Gastrocnemius medialis (tissue), 4 donors: ENCODE measurements around the gene TMEM236. TPM values are rescaled to one million over a fixed set of nuclear protein-coding genes. Genes with fewer than 3 reads are reported as not detected.
A peak's percentile ranks its signal among the peaks of the same experiment; 100 is the strongest.

Experiments used
- ATAC-seq, 2 donors: fragments of 150-250 bp; one replicate each; pipeline ENCODE4 v1.9.1; 2016
- DNase-seq, 2 donors: peaks; one replicate each; pipeline ENCODE4 v3.0.0-alpha.2; 2019
- H3K27ac ChIP-seq, 4 donors: fragments of 200-600 bp; sonication (generic); 1 replicate in 1 of 4; 2 replicates in 3 of 4; pipeline ENCODE4 v1.5.1; 2016 to 2018; ENCODE audit warnings: mild to moderate bottlenecking in 2 of 4, moderate library complexity in 1 of 4
- H3K27me3 ChIP-seq, 3 donors: fragments of 200-600 bp; sonication (generic) in 2 of 3; 1 replicate in 1 of 3; 2 replicates in 2 of 3; pipeline versions ENCODE4 v1.5.1 to v1.6.0; 2016 to 2019; ENCODE audit warnings: mild to moderate bottlenecking in 1 of 3, moderate library complexity in 1 of 3
- H3K36me3 ChIP-seq, 2 donors: fragments of 200-600 bp; sonication (generic) in 1 of 2; one replicate each; pipeline ENCODE4 v1.5.1; 2017 to 2018
- H3K4me1 ChIP-seq, 2 donors: fragments of 200-600 bp; sonication (generic) in 1 of 2; one replicate each; pipeline ENCODE4 v1.5.1; 2016 to 2017; ENCODE audit warnings: mild to moderate bottlenecking in 2 of 2
- H3K4me3 ChIP-seq, 4 donors: fragments of 200-600 bp; sonication (generic) in 3 of 4; 1 replicate in 1 of 4; 2 replicates in 3 of 4; pipeline ENCODE4 v1.5.1; 2016 to 2019; ENCODE audit warnings: mild to moderate bottlenecking in 2 of 4
- H3K9me3 ChIP-seq, 3 donors: fragments of 200-600 bp; sonication (generic) in 2 of 3; 1 replicate in 1 of 3; 2 replicates in 2 of 3; pipeline ENCODE4 v1.5.1; 2016 to 2019
- POLR2A ChIP-seq, 2 donors: fragments of 450-650 bp; IDR thresholded peaks; one replicate each; pipeline ENCODE4 v1.6.1; 2017; ENCODE audit warnings: antibody characterized with exemption in 2 of 2, mild to moderate bottlenecking in 2 of 2, moderate library complexity in 2 of 2
- in situ Hi-C, 4 donors: fragments of 200-750 bp; cut with MboI; loops; one replicate each; pipeline versions ENCODE4 v1.15.0 to v1.8.0; 2017; ENCODE audit warnings: low sequenced_read_pairs in 4 of 4
- intact Hi-C: fragments of 100-400 bp; cut with DNase I; formaldehyde crosslinking; loops from one replicate; pipeline ENCODE4 v1.15.1; 2023; ENCODE audit warnings: low total_unique reads
- total RNA-seq, 4 donors: library from RNA; depleted of rRNA; stranded (reverse); fragments of >200 nt; gene quantifications; one replicate each; pipeline versions ENCODE4 v1.1.0 to v1.2.3, GENCODE V29; 2016
- TF ChIP-seq, protein P1 (sequence below), 5 experiments: fragments of 450-650 bp in 3 of 5; fragments of 200-600 bp in 2 of 5; sonication (generic) in 2 of 5; IDR thresholded peaks in 4 of 5; conservative IDR thresholded peaks in 1 of 5; 1 replicate in 4 of 5; 2 replicates in 1 of 5; pipeline ENCODE4 v1.5.1; 2016 to 2019; ENCODE audit warnings: antibody characterized with exemption in 5 of 5, mild to moderate bottlenecking in 3 of 5, moderate library complexity in 3 of 5

The TMEM236 gene
- total RNA-seq, 4 donors from 2014 or later: 0.27 to 0.98 (median 0.64) TPM

DNA sequence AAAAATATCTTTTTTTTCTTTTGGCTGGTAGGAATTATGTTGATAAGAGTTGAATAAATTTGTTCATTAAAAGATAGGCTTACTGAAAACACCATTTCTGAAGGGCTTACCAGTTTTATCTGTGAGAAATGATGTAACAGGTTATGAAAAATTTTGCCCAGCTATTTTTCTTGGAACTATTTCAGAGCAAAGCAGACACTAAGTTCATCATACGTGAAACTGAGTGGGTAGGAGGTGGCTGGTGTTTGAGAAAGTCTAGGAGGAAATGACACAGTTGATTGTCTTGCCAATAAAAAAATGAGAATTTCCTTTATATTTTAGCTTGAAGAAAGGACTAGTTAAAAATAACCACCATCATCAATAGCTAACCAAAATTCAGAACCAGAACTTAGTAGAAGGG is 51.0 kb downstream of the TMEM236 start:
- DNase-seq (no peak), ATAC-seq (no peak)
- Histone ChIP-seq H3K9me3 (no peaks in the 10 kb centered on the region), H3K27ac (no peak overlapping the region), H3K36me3 (no peaks in the 10 kb centered on the region), H3K27me3 (no peaks in the 10 kb centered on the region), H3K4me1 (no peaks in the 10 kb centered on the region), H3K4me3 (no peak overlapping the region)
- in situ Hi-C loops (no loop called here), intact Hi-C loops (no loop called here)
- TF ChIP-seq, protein P1, sequence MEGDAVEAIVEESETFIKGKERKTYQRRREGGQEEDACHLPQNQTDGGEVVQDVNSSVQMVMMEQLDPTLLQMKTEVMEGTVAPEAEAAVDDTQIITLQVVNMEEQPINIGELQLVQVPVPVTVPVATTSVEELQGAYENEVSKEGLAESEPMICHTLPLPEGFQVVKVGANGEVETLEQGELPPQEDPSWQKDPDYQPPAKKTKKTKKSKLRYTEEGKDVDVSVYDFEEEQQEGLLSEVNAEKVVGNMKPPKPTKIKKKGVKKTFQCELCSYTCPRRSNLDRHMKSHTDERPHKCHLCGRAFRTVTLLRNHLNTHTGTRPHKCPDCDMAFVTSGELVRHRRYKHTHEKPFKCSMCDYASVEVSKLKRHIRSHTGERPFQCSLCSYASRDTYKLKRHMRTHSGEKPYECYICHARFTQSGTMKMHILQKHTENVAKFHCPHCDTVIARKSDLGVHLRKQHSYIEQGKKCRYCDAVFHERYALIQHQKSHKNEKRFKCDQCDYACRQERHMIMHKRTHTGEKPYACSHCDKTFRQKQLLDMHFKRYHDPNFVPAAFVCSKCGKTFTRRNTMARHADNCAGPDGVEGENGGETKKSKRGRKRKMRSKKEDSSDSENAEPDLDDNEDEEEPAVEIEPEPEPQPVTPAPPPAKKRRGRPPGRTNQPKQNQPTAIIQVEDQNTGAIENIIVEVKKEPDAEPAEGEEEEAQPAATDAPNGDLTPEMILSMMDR (IDR thresholded peaks at IDR 0.05 in 4 of 5, conservative IDR thresholded peaks at IDR 0.05 in 1 of 5): no peak
- TF ChIP-seq POLR2A (IDR thresholded peaks at IDR 0.05): no peak

DNA sequence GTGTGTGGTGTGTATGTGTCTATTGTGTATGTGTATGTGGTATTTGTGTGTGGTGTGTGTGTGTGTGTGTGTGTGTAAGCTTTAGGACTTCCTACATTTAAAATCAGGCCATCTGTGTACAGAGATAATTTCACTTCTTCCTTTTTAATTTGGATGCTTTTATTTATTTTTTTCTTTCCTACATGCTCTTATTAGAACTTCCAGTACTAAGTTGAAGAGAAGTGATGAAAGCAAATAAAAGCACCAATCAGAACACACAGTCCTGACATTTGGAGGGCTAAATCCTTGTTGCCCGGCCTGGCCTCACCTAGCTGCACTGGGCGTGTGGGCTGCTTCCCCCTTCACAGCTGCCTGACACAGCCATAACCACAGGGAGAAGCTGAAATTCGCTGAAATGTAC is 53.3 kb downstream of the TMEM236 start:
- Histone ChIP-seq H3K4me3 (no peak overlapping the region), H3K9me3 (no peaks in the 10 kb centered on the region), H3K27me3 (no peaks in the 10 kb centered on the region), H3K27ac (no peak overlapping the region), H3K36me3 (no peaks in the 10 kb centered on the region), H3K4me1 (no peaks in the 10 kb centered on the region)
- intact Hi-C loops (no loop called here), in situ Hi-C loops (no loop called here)
- no peak for ATAC-seq
- no peak for TF ChIP-seq POLR2A (IDR thresholded peaks at IDR 0.05)
- TF ChIP-seq, protein P1 (IDR thresholded peaks at IDR 0.05 in 4 of 5, conservative IDR thresholded peaks at IDR 0.05 in 1 of 5): no peak
- no peak for DNase-seq

DNA sequence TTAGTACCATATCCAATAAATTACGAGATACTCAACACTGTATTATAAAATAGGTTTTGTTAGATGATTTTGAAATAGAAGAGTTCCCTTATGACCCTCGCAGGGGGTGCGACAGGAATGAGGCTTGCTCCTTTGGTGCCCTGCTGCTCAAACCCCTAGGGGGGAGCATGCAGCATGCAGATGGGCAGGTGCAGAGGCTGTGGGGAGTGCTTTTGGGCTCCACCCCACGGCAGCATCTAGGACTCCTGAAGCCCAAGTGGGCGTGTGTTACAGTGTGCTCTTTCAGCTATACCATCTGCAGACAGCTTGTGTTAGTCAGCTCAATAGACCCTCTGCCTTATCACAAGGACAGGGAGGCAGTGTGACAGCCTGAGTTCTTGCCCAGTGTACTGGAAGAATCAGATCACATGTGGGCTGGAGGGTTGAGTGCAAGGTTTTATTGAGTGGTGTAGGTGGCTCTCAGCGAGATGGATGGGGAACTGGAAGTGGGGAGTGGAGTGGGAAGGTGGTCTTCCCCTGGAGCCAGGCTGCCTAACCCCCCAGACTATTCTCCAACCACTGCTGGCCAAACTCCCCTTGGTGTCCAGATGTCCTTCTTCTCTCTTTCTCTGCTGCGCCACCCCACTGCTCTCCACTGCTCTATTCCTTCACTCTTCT is 54.0 kb downstream of the TMEM236 start:
- no peak for TF ChIP-seq POLR2A (IDR thresholded peaks at IDR 0.05)
- TF ChIP-seq, protein P1 (IDR thresholded peaks at IDR 0.05 in 4 of 5, conservative IDR thresholded peaks at IDR 0.05 in 1 of 5): no peak
- no peak for ATAC-seq
- Histone ChIP-seq H3K9me3 (no peaks in the 10 kb centered on the region), H3K36me3 (no peaks in the 10 kb centered on the region), H3K4me3 (no peak overlapping the region), H3K27me3 (no peaks in the 10 kb centered on the region), H3K27ac (no peak overlapping the region), H3K4me1 (no peaks in the 10 kb centered on the region)
- DNase-seq: no peak
- intact Hi-C loops (no loop called here), in situ Hi-C loops (no loop called here)

DNA sequence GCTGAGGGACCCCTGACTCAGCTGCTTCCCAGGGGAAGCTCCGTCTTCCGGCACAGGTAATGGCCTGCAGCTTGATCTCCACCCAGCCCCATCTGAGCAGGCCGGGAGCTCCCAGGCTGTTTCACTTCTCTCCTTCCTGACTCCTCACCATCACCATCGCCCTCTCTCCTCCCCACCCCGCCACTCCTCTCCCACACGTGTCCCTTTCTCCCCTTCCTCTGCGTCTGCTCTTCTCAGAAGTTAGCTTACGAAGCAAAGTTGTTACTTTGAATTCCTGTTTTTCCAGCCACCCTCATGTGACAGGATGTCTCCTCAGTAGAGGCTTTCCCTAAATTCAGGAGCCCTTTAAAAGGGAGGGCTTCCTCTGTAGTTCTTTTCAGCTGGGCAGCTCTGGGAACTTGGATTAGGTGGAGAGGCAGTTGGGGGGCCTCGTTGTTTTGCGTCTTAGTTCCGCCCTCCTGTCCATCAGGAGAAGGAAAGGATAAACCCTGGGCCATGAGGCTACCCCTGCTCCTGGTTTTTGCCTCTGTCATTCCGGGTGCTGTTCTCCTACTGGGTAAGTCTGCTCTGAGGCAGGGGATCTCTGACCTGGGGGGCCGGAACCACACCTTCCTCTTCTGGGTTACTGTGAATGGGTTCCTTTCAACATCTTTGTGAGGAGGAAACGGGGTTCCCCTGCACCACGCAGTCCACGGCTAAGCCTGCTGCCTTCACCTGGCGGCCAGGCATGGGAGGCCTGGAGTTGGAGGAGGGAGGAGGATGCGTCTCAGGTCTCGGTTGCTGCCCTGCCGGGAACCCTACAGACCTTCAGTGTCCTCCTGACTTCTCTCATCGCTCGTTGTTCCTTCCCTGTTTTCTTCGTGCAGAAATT is 57.2 kb downstream of the TMEM236 start, which contains the start of gene MRC1:
TSS of gene MRC1 (plus strand) at position 378 of the 871 bp plus-strand sequence. CDS start at position 496, 118 bp downstream.
- H3K4me3 ChIP-seq: peak within 1 kb of the TSS in 2 of 4 donors; percentile 7 to 26
- no peaks in the 10 kb centered on the region for H3K36me3 ChIP-seq
- in situ Hi-C loops (no loop called here), intact Hi-C loops (no loop called here)
- TF ChIP-seq POLR2A (IDR thresholded peaks at IDR 0.05): no peak
- TF ChIP-seq, protein P1 (IDR thresholded peaks at IDR 0.05 in 4 of 5, conservative IDR thresholded peaks at IDR 0.05 in 1 of 5): no peak
- H3K27ac ChIP-seq: no peak within 1 kb of the TSS
- ATAC-seq (no peak), DNase-seq (peak; percentile 15 to 41)
- no peaks in the 10 kb centered on the region for H3K9me3 ChIP-seq
- H3K27me3 ChIP-seq: no peaks in the 10 kb centered on the region
- no peaks in the 10 kb centered on the region for H3K4me1 ChIP-seq
